IPS-15b (cell line): ENCODE results near the gene LONRF2.

Experiments used
- H3K27me3 ChIP-seq: one replicate; pipeline ENCODE4 v1.6.1; 2013; ENCODE audit warnings: low read length; ENCODE audit not compliant: control insufficient read depth, insufficient read depth
- H3K36me3 ChIP-seq: one replicate; pipeline ENCODE4 v1.6.1; 2013; ENCODE audit warnings: low read length; ENCODE audit not compliant: control insufficient read depth, insufficient read depth
- H3K4me1 ChIP-seq: one replicate; pipeline ENCODE4 v1.6.1; 2013; ENCODE audit warnings: mild to moderate bottlenecking, low read length; ENCODE audit not compliant: control insufficient read depth, insufficient read depth
- H3K4me3 ChIP-seq: one replicate; pipeline ENCODE4 v1.5.1; 2013; ENCODE audit warnings: low read depth, low read length
- H3K9ac ChIP-seq: one replicate; pipeline ENCODE4 v1.6.1; 2013; ENCODE audit warnings: low read depth, mild to moderate bottlenecking, low read length
- H3K9me3 ChIP-seq: one replicate; pipeline ENCODE4 v1.6.1; 2013; ENCODE audit warnings: mild to moderate bottlenecking, low read length; ENCODE audit not compliant: control insufficient read depth, insufficient read depth

Gene LONRF2

GRCh38 chr2:100271210-100271609, 51.1 kb downstream of the LONRF2 start:
- H3K4me1 ChIP-seq = no peaks in the 10 kb centered on the region
- no peaks in the 10 kb centered on the region for H3K27me3 ChIP-seq

GRCh38 chr2:100270381-100271146, 51.7 kb downstream of the LONRF2 start:
- H3K4me1 ChIP-seq = no peaks in the 10 kb centered on the region
- no peaks in the 10 kb centered on the region for H3K9me3 ChIP-seq
- no peaks in the 10 kb centered on the region for H3K36me3 ChIP-seq
- no peak overlapping the region for H3K4me3 ChIP-seq
- H3K9ac ChIP-seq = no peak overlapping the region
- H3K27me3 ChIP-seq = no peaks in the 10 kb centered on the region

More at GRCh38 chr2:100271210-100271609, 51.1 kb downstream of the LONRF2 start:
- Histone ChIP-seq H3K36me3 (no peaks in the 10 kb centered on the region), H3K9ac (no peak overlapping the region), H3K9me3 (no peaks in the 10 kb centered on the region), H3K4me3 (no peak overlapping the region)

- H3K36me3 ChIP-seq = no peaks in the 10 kb centered on the region
- H3K9me3 ChIP-seq = no peaks in the 10 kb centered on the region
- no peak overlapping the region for H3K4me3 ChIP-seq
- no peaks in the 10 kb centered on the region for H3K27me3 ChIP-seq
- H3K9ac ChIP-seq = no peak overlapping the region
- no peaks in the 10 kb centered on the region for H3K4me1 ChIP-seq
Measured at GRCh38 chr2:100269889-100270288, 52.4 kb downstream of the LONRF2 start.

GRCh38 chr2:100268986-100269385, 53.3 kb downstream of the LONRF2 start:
- Histone ChIP-seq H3K9ac (no peak overlapping the region), H3K9me3 (no peaks in the 10 kb centered on the region), H3K4me1 (no peaks in the 10 kb centered on the region), H3K36me3 (no peaks in the 10 kb centered on the region), H3K4me3 (no peak overlapping the region), H3K27me3 (no peaks in the 10 kb centered on the region)

GRCh38 chr2:100267751-100268150, 54.5 kb downstream of the LONRF2 start:
- H3K27me3 ChIP-seq = no peaks in the 10 kb centered on the region
- H3K4me1 ChIP-seq = no peaks in the 10 kb centered on the region
- no peaks in the 10 kb centered on the region for H3K36me3 ChIP-seq
- no peaks in the 10 kb centered on the region for H3K9me3 ChIP-seq
- no peak overlapping the region for H3K4me3 ChIP-seq
- no peak overlapping the region for H3K9ac ChIP-seq

GRCh38 chr2:100266126-100266525, 56.2 kb downstream of the LONRF2 start:
- H3K9ac ChIP-seq = no peak overlapping the region
- no peaks in the 10 kb centered on the region for H3K9me3 ChIP-seq
- H3K4me1 ChIP-seq = no peaks in the 10 kb centered on the region
- no peaks in the 10 kb centered on the region for H3K36me3 ChIP-seq
- H3K4me3 ChIP-seq = no peak overlapping the region
- H3K27me3 ChIP-seq = no peaks in the 10 kb centered on the region

- no peak overlapping the region for H3K4me3 ChIP-seq
- no peaks in the 10 kb centered on the region for H3K27me3 ChIP-seq
- no peaks in the 10 kb centered on the region for H3K4me1 ChIP-seq
- no peaks in the 10 kb centered on the region for H3K36me3 ChIP-seq
- no peak overlapping the region for H3K9ac ChIP-seq
- no peaks in the 10 kb centered on the region for H3K9me3 ChIP-seq
Measured at GRCh38 chr2:100265226-100265625, 57.1 kb downstream of the LONRF2 start.

GRCh38 chr2:100264651-100265050, 57.6 kb downstream of the LONRF2 start:
- Histone ChIP-seq H3K4me3 (no peak overlapping the region), H3K27me3 (no peaks in the 10 kb centered on the region), H3K4me1 (no peaks in the 10 kb centered on the region), H3K9me3 (no peaks in the 10 kb centered on the region), H3K9ac (no peak overlapping the region), H3K36me3 (no peaks in the 10 kb centered on the region)

GRCh38 chr2:100264121-100264520, 58.2 kb downstream of the LONRF2 start:
- no peaks in the 10 kb centered on the region for H3K36me3 ChIP-seq
- H3K9me3 ChIP-seq = no peaks in the 10 kb centered on the region
- H3K9ac ChIP-seq = no peak overlapping the region
- no peaks in the 10 kb centered on the region for H3K4me1 ChIP-seq
- H3K27me3 ChIP-seq = no peaks in the 10 kb centered on the region
- H3K4me3 ChIP-seq = no peak overlapping the region

- Histone ChIP-seq H3K9me3 (no peaks in the 10 kb centered on the region), H3K4me3 (peak overlapping the region; percentile 38), H3K36me3 (no peaks in the 10 kb centered on the region), H3K27me3 (no peaks in the 10 kb centered on the region), H3K4me1 (no peaks in the 10 kb centered on the region), H3K9ac (no peak overlapping the region)
Measured at GRCh38 chr2:100262555-100263320, 59.6 kb downstream of the LONRF2 start.

- H3K9me3 ChIP-seq = no peaks in the 10 kb centered on the region
- H3K4me1 ChIP-seq = no peaks in the 10 kb centered on the region
- H3K4me3 ChIP-seq = no peak overlapping the region
- H3K27me3 ChIP-seq = no peaks in the 10 kb centered on the region
- no peaks in the 10 kb centered on the region for H3K36me3 ChIP-seq
- H3K9ac ChIP-seq = no peak overlapping the region
Measured at GRCh38 chr2:100262046-100262445, 60.3 kb downstream of the LONRF2 start.
